Tongue (tissue), 2 donors: ENCODE results near the gene KDM5B. TPM values are rescaled to one million over a fixed set of nuclear protein-coding genes. Genes with fewer than 3 reads are reported as not detected.

Experiments
- DNase-seq: peaks from one replicate; pipeline ENCODE4 v3.0.0-alpha.2; 2015
- total RNA-seq: library from RNA; depleted of rRNA; stranded (reverse); fragments of >200 nt; gene quantifications from one replicate; pipeline ENCODE4 v1.2.3, GENCODE V29; 2014

The KDM5B gene
- total RNA-seq, 1 donor from 2014 or later: 118 TPM

- no peak for DNase-seq
Observed at GRCh38 chr1:202711949-202712635, 96.1 kb downstream of the KDM5B start.

- peak; percentile 58 for DNase-seq
Observed at GRCh38 chr1:202710070-202711045, 97.9 kb downstream of the KDM5B start, which contains the start of gene SYT2. Gene SYT2 (minus strand): TSS chr1:202710454. CDS start chr1:202605772, 104,682 bp downstream.

- DNase-seq: no peak
Observed at GRCh38 chr1:202709276-202710041, 98.8 kb downstream of the KDM5B start.

- no peak for DNase-seq
Observed at GRCh38 chr1:202708456-202709275, 99.6 kb downstream of the KDM5B start.

- no peak for DNase-seq
Observed at GRCh38 chr1:202706851-202707250, 101.4 kb downstream of the KDM5B start.

- no peak for DNase-seq
Observed at GRCh38 chr1:202704601-202705000, 103.6 kb downstream of the KDM5B start.

- no peak for DNase-seq
Observed at GRCh38 chr1:202703191-202703590, 105.0 kb downstream of the KDM5B start.

GRCh38 chr1:202702088-202702487, 106.1 kb downstream of the KDM5B start:
- no peak for DNase-seq

- DNase-seq: no peak
Observed at GRCh38 chr1:202701200-202701599, 107.0 kb downstream of the KDM5B start.

- no peak for DNase-seq
Observed at GRCh38 chr1:202700061-202700460, 108.2 kb downstream of the KDM5B start.

GRCh38 chr1:202698276-202698675, 109.9 kb downstream of the KDM5B start:
- no peak for DNase-seq

GRCh38 chr1:202697038-202697437, 111.2 kb downstream of the KDM5B start:
- no peak for DNase-seq

- no peak for DNase-seq
Observed at GRCh38 chr1:202694314-202694713, 113.9 kb downstream of the KDM5B start.

GRCh38 chr1:202692959-202693555, 115.2 kb downstream of the KDM5B start:
- DNase-seq: peak; percentile 90

GRCh38 chr1:202691816-202692215, 116.4 kb downstream of the KDM5B start:
- no peak for DNase-seq

GRCh38 chr1:202689493-202690342, 118.5 kb downstream of the KDM5B start:
- no peak for DNase-seq

- DNase-seq: no peak
Observed at GRCh38 chr1:202689082-202689481, 119.1 kb downstream of the KDM5B start.

- no peak for DNase-seq
Observed at GRCh38 chr1:202688401-202688800, 119.8 kb downstream of the KDM5B start.

GRCh38 chr1:202687798-202688197, 120.4 kb downstream of the KDM5B start:
- DNase-seq: no peak

- no peak for DNase-seq
Observed at GRCh38 chr1:202687370-202687769, 120.9 kb downstream of the KDM5B start.
